ENCODE measurements around the gene CLDN9.

GRCh38 chr16:2970563-2970962 is 42.2 kb upstream of the CLDN9 start:
- TF ChIP-seq CTCF (IDR thresholded peaks at IDR 0.05) (no peak), EZH2 (IDR thresholded peaks at IDR 0.05; ENCODE audit: borderline replicate concordance, insufficient read depth, low read depth, low read length, poor library complexity, severe bottlenecking) (no peak)
